HEK293 (cell line): Measurements from ENCODE around the gene ABLIM3.
A peak's percentile ranks its signal among the peaks of the same experiment; 100 is the strongest.

Experiments
- BCL11A ChIP-seq: fragments of 450-650 bp; formaldehyde crosslinking; IDR thresholded peaks from 2 replicates; pipeline ENCODE4 v1.5.1; 2016; ENCODE audit warnings: low read depth, missing biosample characterization, missing genetic modification characterization
- KLF1 ChIP-seq: fragments of 450-650 bp; formaldehyde crosslinking; IDR thresholded peaks from 2 replicates; pipeline ENCODE4 v1.5.1; 2016; ENCODE audit warnings: missing biosample characterization, missing genetic modification characterization
- PRDM1 ChIP-seq: fragments of 450-650 bp; formaldehyde crosslinking; IDR thresholded peaks from 2 replicates; pipeline ENCODE4; 2016; ENCODE audit warnings: missing biosample characterization, missing genetic modification characterization
- RBAK ChIP-seq: fragments of 450-650 bp; formaldehyde crosslinking; IDR thresholded peaks from 2 replicates; pipeline ENCODE4 v1.5.1; 2016; ENCODE audit warnings: missing biosample characterization, missing genetic modification characterization
- REST ChIP-seq: fragments of 450-650 bp; formaldehyde crosslinking; IDR thresholded peaks from 2 replicates; pipeline ENCODE4 v1.5.1; 2016; ENCODE audit warnings: missing biosample characterization, missing genetic modification characterization
- TCF7L2 ChIP-seq: IDR thresholded peaks from 2 replicates; pipeline ENCODE4 v1.6.1; 2011; ENCODE audit warnings: low read depth, mild to moderate bottlenecking, inconsistent platforms, low read length, moderate library complexity, borderline replicate concordance
- ZNF18 ChIP-seq: fragments of 450-650 bp; formaldehyde crosslinking; IDR thresholded peaks from 2 replicates; pipeline ENCODE4 v1.5.1; 2016; ENCODE audit warnings: missing biosample characterization, missing genetic modification characterization
- ZNF184 ChIP-seq: fragments of 450-650 bp; IDR thresholded peaks from 2 replicates; pipeline ENCODE4 v1.5.1; 2018; ENCODE audit warnings: missing biosample characterization, mild to moderate bottlenecking, missing genetic modification characterization
- ZNF473 ChIP-seq: fragments of 450-650 bp; formaldehyde crosslinking; IDR thresholded peaks from 2 replicates; pipeline ENCODE4 v1.5.1; 2017; ENCODE audit warnings: missing biosample characterization, missing genetic modification characterization
- ZNF560 ChIP-seq: fragments of 450-650 bp; formaldehyde crosslinking; IDR thresholded peaks from 2 replicates; pipeline ENCODE4 v1.5.1; 2017; ENCODE audit warnings: missing biosample characterization, missing genetic modification characterization, borderline replicate concordance
- TF ChIP-seq, protein P1 (sequence below): fragments of 450-650 bp; formaldehyde crosslinking; IDR thresholded peaks from 2 replicates; pipeline ENCODE4 v1.5.1; 2016; ENCODE audit warnings: missing biosample characterization, missing genetic modification characterization
- TF ChIP-seq, protein P2 (sequence below): fragments of 450-650 bp; formaldehyde crosslinking; IDR thresholded peaks from 2 replicates; pipeline ENCODE4 v1.5.1; 2017; ENCODE audit warnings: missing biosample characterization, mild to moderate bottlenecking, missing genetic modification characterization, moderate library complexity
- TF ChIP-seq, protein P3 (sequence below): fragments of 450-650 bp; formaldehyde crosslinking; IDR thresholded peaks from 2 replicates; pipeline ENCODE4 v1.5.1; 2016; ENCODE audit warnings: missing biosample characterization, missing genetic modification characterization, low read depth
- TF ChIP-seq, protein P4 (sequence below): fragments of 450-650 bp; formaldehyde crosslinking; IDR thresholded peaks from 2 replicates; pipeline ENCODE4 v1.5.1; 2016; ENCODE audit warnings: missing biosample characterization, missing genetic modification characterization, low read depth

GRCh38 chr5:149114403-149115312 is 26.6 kb upstream of the ABLIM3 start:
- TF ChIP-seq ZNF18 (no peak), RBAK (no peak), PRDM1 (tag by site-specific recombination) (no peak), KLF1 (tag by site-specific recombination) (no peak), REST (tag by site-specific recombination) (0 out of 2 replicates have a peak, but pooled peaks have one; percentile 19), TCF7L2 (no peak), ZNF473 (tag by site-specific recombination) (no peak), ZNF560 (tag by site-specific recombination) (no peak), ZNF184 (tag by site-specific recombination) (no peak), BCL11A (tag by site-specific recombination) (no peak)
- TF ChIP-seq, protein P1, sequence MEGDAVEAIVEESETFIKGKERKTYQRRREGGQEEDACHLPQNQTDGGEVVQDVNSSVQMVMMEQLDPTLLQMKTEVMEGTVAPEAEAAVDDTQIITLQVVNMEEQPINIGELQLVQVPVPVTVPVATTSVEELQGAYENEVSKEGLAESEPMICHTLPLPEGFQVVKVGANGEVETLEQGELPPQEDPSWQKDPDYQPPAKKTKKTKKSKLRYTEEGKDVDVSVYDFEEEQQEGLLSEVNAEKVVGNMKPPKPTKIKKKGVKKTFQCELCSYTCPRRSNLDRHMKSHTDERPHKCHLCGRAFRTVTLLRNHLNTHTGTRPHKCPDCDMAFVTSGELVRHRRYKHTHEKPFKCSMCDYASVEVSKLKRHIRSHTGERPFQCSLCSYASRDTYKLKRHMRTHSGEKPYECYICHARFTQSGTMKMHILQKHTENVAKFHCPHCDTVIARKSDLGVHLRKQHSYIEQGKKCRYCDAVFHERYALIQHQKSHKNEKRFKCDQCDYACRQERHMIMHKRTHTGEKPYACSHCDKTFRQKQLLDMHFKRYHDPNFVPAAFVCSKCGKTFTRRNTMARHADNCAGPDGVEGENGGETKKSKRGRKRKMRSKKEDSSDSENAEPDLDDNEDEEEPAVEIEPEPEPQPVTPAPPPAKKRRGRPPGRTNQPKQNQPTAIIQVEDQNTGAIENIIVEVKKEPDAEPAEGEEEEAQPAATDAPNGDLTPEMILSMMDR (tag by site-specific recombination): peak; percentile 74; the same call in 1 of the 2 replicates
- TF ChIP-seq, protein P2, sequence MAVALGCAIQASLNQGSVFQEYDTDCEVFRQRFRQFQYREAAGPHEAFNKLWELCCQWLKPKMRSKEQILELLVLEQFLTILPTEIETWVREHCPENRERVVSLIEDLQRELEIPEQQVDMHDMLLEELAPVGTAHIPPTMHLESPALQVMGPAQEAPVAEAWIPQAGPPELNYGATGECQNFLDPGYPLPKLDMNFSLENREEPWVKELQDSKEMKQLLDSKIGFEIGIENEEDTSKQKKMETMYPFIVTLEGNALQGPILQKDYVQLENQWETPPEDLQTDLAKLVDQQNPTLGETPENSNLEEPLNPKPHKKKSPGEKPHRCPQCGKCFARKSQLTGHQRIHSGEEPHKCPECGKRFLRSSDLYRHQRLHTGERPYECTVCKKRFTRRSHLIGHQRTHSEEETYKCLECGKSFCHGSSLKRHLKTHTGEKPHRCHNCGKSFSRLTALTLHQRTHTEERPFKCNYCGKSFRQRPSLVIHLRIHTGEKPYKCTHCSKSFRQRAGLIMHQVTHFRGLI (tag by site-specific recombination): no peak
- TF ChIP-seq, protein P3, sequence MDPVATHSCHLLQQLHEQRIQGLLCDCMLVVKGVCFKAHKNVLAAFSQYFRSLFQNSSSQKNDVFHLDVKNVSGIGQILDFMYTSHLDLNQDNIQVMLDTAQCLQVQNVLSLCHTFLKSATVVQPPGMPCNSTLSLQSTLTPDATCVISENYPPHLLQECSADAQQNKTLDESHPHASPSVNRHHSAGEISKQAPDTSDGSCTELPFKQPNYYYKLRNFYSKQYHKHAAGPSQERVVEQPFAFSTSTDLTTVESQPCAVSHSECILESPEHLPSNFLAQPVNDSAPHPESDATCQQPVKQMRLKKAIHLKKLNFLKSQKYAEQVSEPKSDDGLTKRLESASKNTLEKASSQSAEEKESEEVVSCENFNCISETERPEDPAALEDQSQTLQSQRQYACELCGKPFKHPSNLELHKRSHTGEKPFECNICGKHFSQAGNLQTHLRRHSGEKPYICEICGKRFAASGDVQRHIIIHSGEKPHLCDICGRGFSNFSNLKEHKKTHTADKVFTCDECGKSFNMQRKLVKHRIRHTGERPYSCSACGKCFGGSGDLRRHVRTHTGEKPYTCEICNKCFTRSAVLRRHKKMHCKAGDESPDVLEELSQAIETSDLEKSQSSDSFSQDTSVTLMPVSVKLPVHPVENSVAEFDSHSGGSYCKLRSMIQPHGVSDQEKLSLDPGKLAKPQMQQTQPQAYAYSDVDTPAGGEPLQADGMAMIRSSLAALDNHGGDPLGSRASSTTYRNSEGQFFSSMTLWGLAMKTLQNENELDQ (tag by site-specific recombination): no peak
- TF ChIP-seq, protein P4, sequence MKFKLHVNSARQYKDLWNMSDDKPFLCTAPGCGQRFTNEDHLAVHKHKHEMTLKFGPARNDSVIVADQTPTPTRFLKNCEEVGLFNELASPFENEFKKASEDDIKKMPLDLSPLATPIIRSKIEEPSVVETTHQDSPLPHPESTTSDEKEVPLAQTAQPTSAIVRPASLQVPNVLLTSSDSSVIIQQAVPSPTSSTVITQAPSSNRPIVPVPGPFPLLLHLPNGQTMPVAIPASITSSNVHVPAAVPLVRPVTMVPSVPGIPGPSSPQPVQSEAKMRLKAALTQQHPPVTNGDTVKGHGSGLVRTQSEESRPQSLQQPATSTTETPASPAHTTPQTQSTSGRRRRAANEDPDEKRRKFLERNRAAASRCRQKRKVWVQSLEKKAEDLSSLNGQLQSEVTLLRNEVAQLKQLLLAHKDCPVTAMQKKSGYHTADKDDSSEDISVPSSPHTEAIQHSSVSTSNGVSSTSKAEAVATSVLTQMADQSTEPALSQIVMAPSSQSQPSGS (tag by site-specific recombination): no peak
